NCI-H748 treated with DMSO at 0.1 percent for 48 hours (cell line): ENCODE measurements around the gene ANKDD1A.

Source experiments
- DNase-seq: peaks from one replicate; lab custom pipeline; 2025; lab: John Stamatoyannopoulos, UW

ANKDD1A gene

GRCh38 chr15:64895285-64896065 is 16.2 kb upstream of the ANKDD1A start:
- no peak for DNase-seq

GRCh38 chr15:64896371-64897069 is 15.2 kb upstream of the ANKDD1A start:
- no peak for DNase-seq

- no peak for DNase-seq
Observed at GRCh38 chr15:64897345-64897985, 14.2 kb upstream of the ANKDD1A start.

GRCh38 chr15:64898406-64898805 is 13.3 kb upstream of the ANKDD1A start:
- DNase-seq, result no peak

GRCh38 chr15:64901141-64901540 is 10.6 kb upstream of the ANKDD1A start:
- no peak for DNase-seq

GRCh38 chr15:64901914-64902313 is 9.8 kb upstream of the ANKDD1A start:
- no peak for DNase-seq

GRCh38 chr15:64902863-64903262 is 8.8 kb upstream of the ANKDD1A start:
- no peak for DNase-seq

- no peak for DNase-seq
Observed at GRCh38 chr15:64903326-64903950, 8.3 kb upstream of the ANKDD1A start.

- DNase-seq, result no peak
Observed at GRCh38 chr15:64904189-64904588, 7.5 kb upstream of the ANKDD1A start.

- no peak for DNase-seq
Observed at GRCh38 chr15:64905119-64905831, 6.4 kb upstream of the ANKDD1A start.

GRCh38 chr15:64905941-64906340 is 5.8 kb upstream of the ANKDD1A start:
- DNase-seq, result no peak

GRCh38 chr15:64906402-64906801 is 5.3 kb upstream of the ANKDD1A start:
- DNase-seq, result no peak

- no peak for DNase-seq
Observed at GRCh38 chr15:64907991-64908390, 3.7 kb upstream of the ANKDD1A start.

- no peak for DNase-seq
Observed at GRCh38 chr15:64909546-64909945, 2.2 kb upstream of the ANKDD1A start.

GRCh38 chr15:64912379-64913325 is 950 bp downstream of the ANKDD1A start:
- DNase-seq, result no peak

GRCh38 chr15:64915518-64916227 is 4.0 kb downstream of the ANKDD1A start:
- no peak for DNase-seq

GRCh38 chr15:64916365-64916764 is 4.7 kb downstream of the ANKDD1A start:
- DNase-seq, result no peak

GRCh38 chr15:64917211-64917610 is 5.5 kb downstream of the ANKDD1A start:
- no peak for DNase-seq

- DNase-seq, result no peak
Observed at GRCh38 chr15:64919721-64920120, 8.0 kb downstream of the ANKDD1A start.

- DNase-seq, result no peak
Observed at GRCh38 chr15:64921711-64922110, 10.0 kb downstream of the ANKDD1A start.
